Upper lobe of left lung (tissue), 6 donors: ENCODE data around the gene SRSF11. TPM values are rescaled to one million over a fixed set of nuclear protein-coding genes. Genes with fewer than 3 reads are reported as not detected.
A peak's percentile ranks its signal among the peaks of the same experiment; 100 is the strongest.
"Not testable (repeated sequence)": the region's sequence is repeated elsewhere in the genome, so short reads cannot be mapped to it uniquely, and the experiment has no call there.

ENCODE experiments used
- ATAC-seq, 2 donors: fragments of 200-7000 bp; cut with Tn5 transposase; one replicate each; pipeline ENCODE4 v1.9.1; 2022; ENCODE audit warnings: mild to moderate bottlenecking in 2 of 2, moderate library complexity in 2 of 2; ENCODE audit not compliant: low FRiP score in 2 of 2
- DNase-seq, 2 donors: peaks; one replicate each; pipeline ENCODE4 v3.0.0-alpha.2; 2019 to 2020
- H3K27ac ChIP-seq, 4 donors: fragments of 200-600 bp; sonication (generic); one replicate each; pipeline ENCODE4 v1.5.1; 2016 to 2019
- H3K27me3 ChIP-seq, 4 donors: fragments of 200-600 bp; sonication (generic); one replicate each; pipeline ENCODE4 v1.5.1; 2017 to 2019
- H3K36me3 ChIP-seq, 4 donors: fragments of 200-600 bp; sonication (generic); one replicate each; pipeline ENCODE4 v1.5.1; 2016 to 2019
- H3K4me1 ChIP-seq, 4 donors: fragments of 200-600 bp; sonication (generic); one replicate each; pipeline ENCODE4 v1.5.1; 2018 to 2019
- H3K4me3 ChIP-seq, 4 donors: fragments of 200-600 bp; sonication (generic); one replicate each; pipeline ENCODE4 v1.5.1; 2017 to 2019; ENCODE audit warnings: mild to moderate bottlenecking in 2 of 4, moderate library complexity in 1 of 4
- H3K9me3 ChIP-seq, 4 donors: fragments of 200-600 bp; sonication (generic); one replicate each; pipeline ENCODE4 v1.5.1; 2018 to 2019
- EP300 ChIP-seq, 4 donors: sonication (generic); formaldehyde crosslinking; IDR thresholded peaks; one replicate each; pipeline ENCODE4 v1.5.1; 2017; ENCODE audit warnings: antibody characterized with exemption in 4 of 4, control low read depth in 2 of 4
- POLR2A ChIP-seq, 4 donors: fragments of 450-650 bp; IDR thresholded peaks; one replicate each; pipeline ENCODE4 v1.5.1; 2016 to 2017; ENCODE audit warnings: antibody characterized with exemption in 4 of 4, mild to moderate bottlenecking in 2 of 4
- POLR2AphosphoS5 ChIP-seq, 2 donors: sonication (generic); formaldehyde crosslinking; IDR thresholded peaks; one replicate each; pipeline ENCODE4 v1.5.1; 2017; ENCODE audit warnings: antibody characterized with exemption in 2 of 2
- WGBS, 2 donors: methylation state at CpG; one replicate each; pipeline ENCODE4 v1.1.5; 2017 to 2018; 5-methylcytosine and 5-hydroxymethylcytosine counted together
- total RNA-seq, 6 donors: library from RNA; depleted of rRNA in 4 of 6; stranded (reverse); fragments of >200 nt in 4 of 6; gene quantifications; one replicate each; pipeline versions ENCODE4 v1.1.0 to v1.2.1, GENCODE V29; 2016 to 2021
- TF ChIP-seq, protein P1 (sequence below), 6 experiments: fragments of 450-650 bp in 4 of 6; fragments of 200-600 bp in 2 of 6; sonication (generic) in 2 of 6; IDR thresholded peaks; one replicate each; pipeline ENCODE4 v1.5.1; 2016 to 2019; ENCODE audit warnings: antibody characterized with exemption in 6 of 6
- donor health status: DM: no; HTN: no; CAD: no; lungs with moderate emphysema.
- donor health status: DM: no; HTN: yes; CAD: no; lungs with severe emphysema.

Gene SRSF11
- total RNA-seq, result 100 to 1,000 TPM in 5 of 6 donors, 10 to 100 TPM in 1; 97.6 to 662 (median 145) TPM

DNA sequence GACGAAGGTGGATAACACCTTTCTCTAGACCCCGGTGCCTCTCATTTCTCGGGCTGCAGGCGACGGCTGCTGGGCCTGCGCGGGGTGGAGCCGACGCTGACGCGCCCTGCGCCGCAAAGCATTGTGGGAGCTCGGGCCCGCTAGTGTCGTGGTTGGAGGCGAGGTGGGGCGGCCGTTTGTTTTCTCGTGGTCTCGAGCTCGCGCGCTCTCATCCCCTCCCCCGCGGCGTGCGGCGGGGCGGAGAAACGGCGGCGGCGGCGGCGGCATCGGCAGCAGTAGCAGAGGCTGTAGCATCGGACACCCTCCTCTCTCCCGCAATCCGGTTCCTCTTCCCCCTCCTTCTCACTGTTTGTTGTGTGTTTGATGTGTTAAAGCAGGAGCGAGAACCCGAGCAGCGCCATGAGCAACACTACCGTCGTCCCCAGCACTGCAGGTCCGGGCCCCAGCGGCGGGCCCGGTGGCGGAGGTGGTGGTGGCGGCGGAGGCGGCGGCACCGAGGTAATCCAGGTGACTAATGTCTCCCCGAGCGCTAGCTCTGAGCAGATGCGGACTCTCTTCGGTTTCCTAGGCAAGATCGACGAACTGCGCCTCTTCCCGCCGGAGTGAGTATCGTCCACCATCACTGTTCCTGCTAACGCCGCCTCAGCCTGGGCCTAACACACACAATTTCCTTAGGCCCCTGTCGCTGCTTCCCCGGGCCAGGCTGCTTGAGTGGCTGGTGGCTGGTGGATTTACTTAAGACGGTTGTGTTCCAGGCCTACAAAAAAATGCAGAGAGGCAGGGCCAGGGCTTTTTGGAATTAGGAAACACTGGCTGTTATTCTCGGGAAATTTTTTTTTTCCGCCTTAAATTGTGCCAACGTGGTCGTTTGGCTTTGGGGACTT lies at the start of gene SRSF11:
SRSF11 (plus strand) TSS at position 143 of the 884 bp plus-strand sequence; CDS start at position 400, 257 bp downstream.
- peak within 1 kb of the TSS; percentile 63 to 81 (median 67) for H3K4me3 ChIP-seq
- peak within 1 kb of the TSS; percentile 94 to 96 (median 96) for H3K27ac ChIP-seq
- 0 to 1% methylated on average over 54 to 59 of the region's 74 CpGs for WGBS, 2 donors
- no peaks in the 10 kb centered on the region for H3K9me3 ChIP-seq
- TF ChIP-seq, protein P1, sequence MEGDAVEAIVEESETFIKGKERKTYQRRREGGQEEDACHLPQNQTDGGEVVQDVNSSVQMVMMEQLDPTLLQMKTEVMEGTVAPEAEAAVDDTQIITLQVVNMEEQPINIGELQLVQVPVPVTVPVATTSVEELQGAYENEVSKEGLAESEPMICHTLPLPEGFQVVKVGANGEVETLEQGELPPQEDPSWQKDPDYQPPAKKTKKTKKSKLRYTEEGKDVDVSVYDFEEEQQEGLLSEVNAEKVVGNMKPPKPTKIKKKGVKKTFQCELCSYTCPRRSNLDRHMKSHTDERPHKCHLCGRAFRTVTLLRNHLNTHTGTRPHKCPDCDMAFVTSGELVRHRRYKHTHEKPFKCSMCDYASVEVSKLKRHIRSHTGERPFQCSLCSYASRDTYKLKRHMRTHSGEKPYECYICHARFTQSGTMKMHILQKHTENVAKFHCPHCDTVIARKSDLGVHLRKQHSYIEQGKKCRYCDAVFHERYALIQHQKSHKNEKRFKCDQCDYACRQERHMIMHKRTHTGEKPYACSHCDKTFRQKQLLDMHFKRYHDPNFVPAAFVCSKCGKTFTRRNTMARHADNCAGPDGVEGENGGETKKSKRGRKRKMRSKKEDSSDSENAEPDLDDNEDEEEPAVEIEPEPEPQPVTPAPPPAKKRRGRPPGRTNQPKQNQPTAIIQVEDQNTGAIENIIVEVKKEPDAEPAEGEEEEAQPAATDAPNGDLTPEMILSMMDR (IDR thresholded peaks at IDR 0.05), result peak in 5 of 6 experiments; percentile 9 to 48 (median 33)
- TF ChIP-seq POLR2AphosphoS5 (IDR thresholded peaks at IDR 0.05), result peak; percentile 85 to 90
- TF ChIP-seq POLR2A (IDR thresholded peaks at IDR 0.05), result peak in 3 of 4 donors; percentile 78 to 92 (median 90)
- TF ChIP-seq EP300 (IDR thresholded peaks at IDR 0.05), result peak in 1 of 4 donors; percentile 37
- H3K27me3 ChIP-seq, result no peaks in the 10 kb centered on the region
- peaks cover 0 to 18% (median 4%) of the 10 kb centered on the region in 4 donors for H3K36me3 ChIP-seq
- H3K4me1 ChIP-seq, result peaks cover 32 to 36% (median 35%) of the 10 kb centered on the region in 4 donors
- peak; percentile 95 to 99 for DNase-seq
- peak; percentile 100 for ATAC-seq

DNA sequence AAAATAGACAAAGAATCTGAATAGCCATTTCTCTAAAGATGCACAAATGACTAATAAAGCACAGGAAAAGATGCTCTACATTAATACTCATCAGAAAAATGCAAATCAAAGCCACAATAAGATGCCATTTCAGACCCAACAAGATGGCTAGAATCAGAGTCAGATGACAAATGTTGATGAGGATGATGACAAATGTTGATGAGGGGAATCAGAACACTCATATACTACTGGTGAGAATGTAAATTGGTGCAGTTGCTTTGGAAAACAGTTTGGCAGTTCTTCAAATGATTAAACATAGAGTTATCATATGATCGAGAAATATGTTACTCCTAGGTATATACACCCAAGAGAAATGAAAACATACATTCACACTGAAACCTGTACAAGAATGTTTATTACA lies 49.7 kb upstream of the SRSF11 start:
- Histone ChIP-seq H3K4me1 (no peaks in the 10 kb centered on the region), H3K27me3 (no peaks in the 10 kb centered on the region), H3K4me3 (no peak overlapping the region), H3K9me3 (no peaks in the 10 kb centered on the region), H3K36me3 (peaks cover 0 to 33% (median 0%) of the 10 kb centered on the region in 4 donors), H3K27ac (no peak overlapping the region)
- no peak for ATAC-seq
- 88 to 100% methylated on average over 1 of the region's 1 CpG for WGBS, 2 donors
- no peak for DNase-seq
- TF ChIP-seq, protein P1 (IDR thresholded peaks at IDR 0.05), result no peak
- TF ChIP-seq POLR2A (IDR thresholded peaks at IDR 0.05), result no peak
- TF ChIP-seq EP300 (IDR thresholded peaks at IDR 0.05), result no peak
- no peak for TF ChIP-seq POLR2AphosphoS5 (IDR thresholded peaks at IDR 0.05)

DNA sequence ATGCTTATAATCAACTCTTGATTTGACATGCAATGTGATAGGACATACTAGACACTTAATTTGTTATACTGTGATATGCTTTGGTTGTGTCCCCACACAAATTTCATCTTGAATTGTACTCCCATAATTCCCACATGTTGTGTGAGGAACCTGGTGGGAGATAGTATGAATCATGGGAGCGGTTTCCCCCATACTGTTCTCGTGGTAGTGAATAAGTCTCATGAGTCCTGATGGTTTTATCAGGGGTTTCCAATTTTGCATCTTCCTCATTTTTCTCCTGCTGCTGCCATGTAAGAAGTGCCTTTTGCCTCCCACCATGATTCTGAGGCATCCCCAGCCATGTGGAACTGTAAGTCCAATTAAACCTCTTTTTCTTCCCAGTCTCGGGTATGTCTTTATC lies 36.0 kb upstream of the SRSF11 start:
- not testable (repeated sequence) for H3K4me3 ChIP-seq, H3K27me3 ChIP-seq, H3K27ac ChIP-seq, ATAC-seq, H3K9me3 ChIP-seq, H3K4me1 ChIP-seq, DNase-seq
- WGBS, 2 donors, result 94 to 96% methylated on average over 3 of the region's 3 CpGs
- H3K36me3 ChIP-seq, result peaks cover 0 to 19% (median 0%) of the 10 kb centered on the region in 4 donors

DNA sequence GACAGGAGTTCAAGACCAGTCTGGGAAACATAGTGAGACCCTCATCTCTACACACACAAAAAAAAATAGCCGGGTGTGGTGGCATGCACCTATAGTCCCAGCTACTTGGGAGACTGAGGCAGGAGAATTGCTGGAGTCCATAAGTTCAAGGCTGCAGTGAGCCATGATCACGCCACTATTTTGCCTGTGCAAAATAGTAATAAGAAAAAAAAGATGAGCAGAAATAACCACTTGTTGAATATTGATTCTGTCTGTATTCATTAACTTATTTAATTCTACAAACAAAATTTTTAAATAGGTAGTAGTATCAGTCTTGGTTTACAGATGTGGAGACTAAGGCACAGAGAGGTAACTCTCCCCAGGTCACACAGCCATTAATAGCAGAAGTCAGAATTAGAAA lies 32.7 kb upstream of the SRSF11 start:
- no peak for ATAC-seq

GRCh38 chr1:70190180-70190579 lies 31.0 kb upstream of the SRSF11 start:
- Histone ChIP-seq H3K4me1 (no peaks in the 10 kb centered on the region), H3K27ac (no peak overlapping the region), H3K4me3 (no peak overlapping the region), H3K36me3 (no peaks in the 10 kb centered on the region), H3K9me3 (no peaks in the 10 kb centered on the region), H3K27me3 (no peaks in the 10 kb centered on the region)
- ATAC-seq (no peak), DNase-seq (no peak)
- TF ChIP-seq EP300 (IDR thresholded peaks at IDR 0.05) (no peak), POLR2A (IDR thresholded peaks at IDR 0.05) (no peak), POLR2AphosphoS5 (IDR thresholded peaks at IDR 0.05) (no peak)
- TF ChIP-seq, protein P1 (IDR thresholded peaks at IDR 0.05), result no peak

More for the DNA sequence above, 32.7 kb upstream of the SRSF11 start:
- Histone ChIP-seq H3K4me1 (no peaks in the 10 kb centered on the region), H3K9me3 (no peaks in the 10 kb centered on the region), H3K27me3 (no peaks in the 10 kb centered on the region), H3K4me3 (no peak overlapping the region), H3K27ac (no peak overlapping the region), H3K36me3 (peaks cover 0 to 7% (median 0%) of the 10 kb centered on the region in 4 donors)
- 93 to 100% methylated on average over 2 of the region's 2 CpGs for WGBS, 2 donors
- DNase-seq, result no peak
- TF ChIP-seq POLR2AphosphoS5 (IDR thresholded peaks at IDR 0.05) (no peak), EP300 (IDR thresholded peaks at IDR 0.05) (no peak), POLR2A (IDR thresholded peaks at IDR 0.05) (no peak)
- TF ChIP-seq, protein P1 (IDR thresholded peaks at IDR 0.05), result no peak

DNA sequence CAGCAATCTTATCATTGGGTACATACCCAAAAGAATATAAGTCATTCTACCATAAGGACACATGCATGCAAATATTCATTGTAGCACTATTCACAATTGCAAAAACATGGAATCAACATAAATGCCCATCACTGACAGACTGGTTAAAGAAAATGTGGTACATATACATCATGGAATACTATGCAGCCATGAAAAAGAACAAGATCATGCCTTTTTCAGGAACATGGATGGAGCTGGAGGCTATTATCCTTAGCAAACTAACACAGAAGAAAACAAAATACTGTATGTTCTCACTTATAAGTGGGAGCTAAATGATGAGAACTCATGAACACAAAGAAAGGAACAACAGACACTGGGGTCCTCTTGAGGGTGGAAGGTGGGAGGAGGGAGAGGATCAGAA lies 28.7 kb upstream of the SRSF11 start:
- H3K27me3 ChIP-seq, DNase-seq, H3K27ac ChIP-seq, H3K4me1 ChIP-seq, H3K36me3 ChIP-seq, ATAC-seq, H3K9me3 ChIP-seq, H3K4me3 ChIP-seq: not testable (repeated sequence)
